Thyroid gland (tissue), 4 donors: ENCODE data around the gene TEK.

Experiments used
- POLR2A ChIP-seq, 2 donors: fragments of 450-650 bp; IDR thresholded peaks; one replicate each; pipeline ENCODE4 v1.6.1; 2017; ENCODE audit warnings: antibody characterized with exemption in 2 of 2, mild to moderate bottlenecking in 2 of 2, moderate library complexity in 1 of 2
- TF ChIP-seq, protein P1 (sequence below), 6 experiments: fragments of 200-600 bp in 3 of 6; fragments of 450-650 bp in 3 of 6; sonication (generic) in 3 of 6; IDR thresholded peaks; one replicate each; pipeline ENCODE4 v1.5.1; 2016 to 2019; ENCODE audit warnings: antibody characterized with exemption in 6 of 6, mild to moderate bottlenecking in 2 of 6, inconsistent platforms in 1 of 6, moderate library complexity in 1 of 6

DNA sequence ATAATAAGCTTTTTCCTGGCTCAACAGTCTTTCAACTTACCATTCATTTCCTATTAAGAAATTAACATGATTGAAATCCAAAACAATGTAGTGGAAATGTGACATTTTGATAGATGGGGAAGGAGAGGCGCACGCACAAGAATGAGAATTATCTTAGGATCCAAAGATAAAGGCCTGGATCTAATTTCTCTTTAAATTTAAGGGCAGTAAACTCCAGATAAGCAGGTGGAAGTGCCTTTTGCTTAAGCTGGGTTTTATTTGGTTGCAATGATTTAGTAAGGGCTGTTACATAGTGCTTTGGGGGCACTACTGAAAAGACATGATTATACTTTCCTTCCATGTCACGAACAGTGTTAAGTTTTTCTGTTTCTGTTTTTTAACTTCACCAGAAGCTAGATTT is 170.6 kb downstream of the TEK start:
- TF ChIP-seq, protein P1, sequence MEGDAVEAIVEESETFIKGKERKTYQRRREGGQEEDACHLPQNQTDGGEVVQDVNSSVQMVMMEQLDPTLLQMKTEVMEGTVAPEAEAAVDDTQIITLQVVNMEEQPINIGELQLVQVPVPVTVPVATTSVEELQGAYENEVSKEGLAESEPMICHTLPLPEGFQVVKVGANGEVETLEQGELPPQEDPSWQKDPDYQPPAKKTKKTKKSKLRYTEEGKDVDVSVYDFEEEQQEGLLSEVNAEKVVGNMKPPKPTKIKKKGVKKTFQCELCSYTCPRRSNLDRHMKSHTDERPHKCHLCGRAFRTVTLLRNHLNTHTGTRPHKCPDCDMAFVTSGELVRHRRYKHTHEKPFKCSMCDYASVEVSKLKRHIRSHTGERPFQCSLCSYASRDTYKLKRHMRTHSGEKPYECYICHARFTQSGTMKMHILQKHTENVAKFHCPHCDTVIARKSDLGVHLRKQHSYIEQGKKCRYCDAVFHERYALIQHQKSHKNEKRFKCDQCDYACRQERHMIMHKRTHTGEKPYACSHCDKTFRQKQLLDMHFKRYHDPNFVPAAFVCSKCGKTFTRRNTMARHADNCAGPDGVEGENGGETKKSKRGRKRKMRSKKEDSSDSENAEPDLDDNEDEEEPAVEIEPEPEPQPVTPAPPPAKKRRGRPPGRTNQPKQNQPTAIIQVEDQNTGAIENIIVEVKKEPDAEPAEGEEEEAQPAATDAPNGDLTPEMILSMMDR (IDR thresholded peaks at IDR 0.05), result no peak
- no peak for TF ChIP-seq POLR2A (IDR thresholded peaks at IDR 0.05)
